Progenitor cell of endocrine pancreas (in vitro differentiated cells): ENCODE results near the gene GATA5. TPM values are rescaled to one million over a fixed set of nuclear protein-coding genes. Genes with fewer than 3 reads are reported as not detected.

Experiments
- DNase-seq: peaks from one replicate; pipeline ENCODE4 v3.0.0; 2021; ENCODE audit warnings: low spot score; ENCODE audit not compliant: unreplicated experiment
- H3K27ac Mint-ChIP-seq: 2 replicates; pipeline ENCODE4 v1.8.0; 2021; ENCODE audit warnings: mild to moderate bottlenecking, moderate library complexity, mixed read lengths
- H3K27me3 Mint-ChIP-seq: 2 replicates; pipeline ENCODE4 v1.8.0; 2021; ENCODE audit warnings: mixed read lengths
- H3K36me3 Mint-ChIP-seq: 2 replicates; pipeline ENCODE4 v1.8.0; 2022; ENCODE audit warnings: mixed read lengths; ENCODE audit not compliant: insufficient read depth
- H3K4me1 Mint-ChIP-seq: 2 replicates; pipeline ENCODE4 v1.8.0; 2021; ENCODE audit warnings: low read depth, mixed read lengths
- H3K4me3 Mint-ChIP-seq: 2 replicates; pipeline ENCODE4 v1.8.0; 2021; ENCODE audit warnings: low read depth, mild to moderate bottlenecking, moderate library complexity, mixed read lengths
- H3K9me3 Mint-ChIP-seq: 2 replicates; pipeline ENCODE4 v1.8.0; 2021; ENCODE audit warnings: low read depth, mixed read lengths
- total RNA-seq: library from RNA; stranded (reverse); gene quantifications from 2 replicates; pipeline ENCODE4 v1.2.1, GENCODE V29; 2021
- TF ChIP-seq, protein P1 (sequence below): fragments of 200-600 bp; sonication (generic); IDR thresholded peaks from one replicate; pipeline ENCODE4 v1.5.0; 2021; ENCODE audit warnings: antibody characterized with exemption, mild to moderate bottlenecking; ENCODE audit not compliant: unreplicated experiment

Gene GATA5
- total RNA-seq, 1 donor from 2014 or later, result 3.8 TPM

- Mint-ChIP-seq H3K4me1 (peaks cover 7% of the 10 kb centered on the region), H3K36me3 (no peaks in the 10 kb centered on the region), H3K9me3 (no peaks in the 10 kb centered on the region), H3K4me3 (no peak overlapping the region), H3K27ac (no peak overlapping the region), H3K27me3 (peaks cover 18% of the 10 kb centered on the region)
- TF ChIP-seq, protein P1, sequence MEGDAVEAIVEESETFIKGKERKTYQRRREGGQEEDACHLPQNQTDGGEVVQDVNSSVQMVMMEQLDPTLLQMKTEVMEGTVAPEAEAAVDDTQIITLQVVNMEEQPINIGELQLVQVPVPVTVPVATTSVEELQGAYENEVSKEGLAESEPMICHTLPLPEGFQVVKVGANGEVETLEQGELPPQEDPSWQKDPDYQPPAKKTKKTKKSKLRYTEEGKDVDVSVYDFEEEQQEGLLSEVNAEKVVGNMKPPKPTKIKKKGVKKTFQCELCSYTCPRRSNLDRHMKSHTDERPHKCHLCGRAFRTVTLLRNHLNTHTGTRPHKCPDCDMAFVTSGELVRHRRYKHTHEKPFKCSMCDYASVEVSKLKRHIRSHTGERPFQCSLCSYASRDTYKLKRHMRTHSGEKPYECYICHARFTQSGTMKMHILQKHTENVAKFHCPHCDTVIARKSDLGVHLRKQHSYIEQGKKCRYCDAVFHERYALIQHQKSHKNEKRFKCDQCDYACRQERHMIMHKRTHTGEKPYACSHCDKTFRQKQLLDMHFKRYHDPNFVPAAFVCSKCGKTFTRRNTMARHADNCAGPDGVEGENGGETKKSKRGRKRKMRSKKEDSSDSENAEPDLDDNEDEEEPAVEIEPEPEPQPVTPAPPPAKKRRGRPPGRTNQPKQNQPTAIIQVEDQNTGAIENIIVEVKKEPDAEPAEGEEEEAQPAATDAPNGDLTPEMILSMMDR, result no peak
- DNase-seq, result no peak
Measured at GRCh38 chr20:62446481-62446880, 29.3 kb downstream of the GATA5 start.

DNA sequence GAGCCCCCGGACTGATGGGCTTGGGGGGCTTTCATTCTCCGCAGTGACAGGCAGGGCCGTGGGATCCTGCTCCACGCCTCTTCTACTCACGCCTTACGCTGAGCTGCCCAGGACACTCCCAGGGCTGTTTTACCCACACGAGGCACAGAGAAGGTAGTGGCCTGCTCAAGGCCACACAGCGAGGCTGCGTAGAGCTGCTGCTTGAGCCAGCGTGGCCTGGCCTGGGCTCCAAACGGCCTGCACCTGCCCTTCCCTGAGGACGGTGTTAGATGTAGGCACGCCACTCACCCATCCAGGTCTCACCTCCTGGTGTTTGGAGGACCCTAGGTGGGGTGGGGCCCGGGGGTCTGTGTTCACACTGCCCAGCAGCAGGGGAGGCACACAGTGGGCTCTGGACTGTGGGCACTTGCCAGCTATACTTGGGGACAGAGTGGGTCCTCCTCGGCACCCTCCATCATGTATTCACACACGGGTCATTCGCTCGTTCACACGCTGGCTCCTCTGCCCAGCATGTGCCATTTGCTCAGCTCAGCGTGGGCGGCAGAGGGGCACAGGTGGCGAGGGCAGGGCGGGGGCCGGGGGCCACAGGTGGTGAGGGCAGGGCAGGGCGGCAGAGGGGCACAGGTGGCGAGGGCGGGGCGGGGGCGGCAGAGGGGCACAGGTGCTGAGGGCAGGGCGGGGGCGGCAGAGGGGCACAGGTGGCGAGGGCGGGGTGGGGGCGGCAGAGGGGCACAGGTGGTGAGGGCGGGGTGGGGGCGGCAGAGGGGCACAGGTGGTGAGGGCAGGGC lies 30.0 kb downstream of the GATA5 start:
- TF ChIP-seq, protein P1, result no peak
- Mint-ChIP-seq H3K27me3 (peaks cover 22% of the 10 kb centered on the region), H3K27ac (no peak overlapping the region), H3K4me3 (no peak overlapping the region), H3K36me3 (no peaks in the 10 kb centered on the region), H3K4me1 (peaks cover 7% of the 10 kb centered on the region), H3K9me3 (no peaks in the 10 kb centered on the region)
- DNase-seq, result no peak

- H3K27ac Mint-ChIP-seq, result no peak overlapping the region
- DNase-seq, result no peak
- H3K27me3 Mint-ChIP-seq, result peaks cover 26% of the 10 kb centered on the region
- no peaks in the 10 kb centered on the region for H3K9me3 Mint-ChIP-seq
- H3K4me3 Mint-ChIP-seq, result no peak overlapping the region
- peaks cover 3% of the 10 kb centered on the region for H3K4me1 Mint-ChIP-seq
- H3K36me3 Mint-ChIP-seq, result no peaks in the 10 kb centered on the region
- TF ChIP-seq, protein P1, result no peak
Measured at GRCh38 chr20:62444286-62444685, 31.5 kb downstream of the GATA5 start.

GRCh38 chr20:62441987-62442539 lies 33.7 kb downstream of the GATA5 start:
- Mint-ChIP-seq H3K27me3 (peaks cover 24% of the 10 kb centered on the region), H3K27ac (no peak overlapping the region), H3K36me3 (no peaks in the 10 kb centered on the region), H3K4me3 (no peak overlapping the region), H3K9me3 (no peaks in the 10 kb centered on the region), H3K4me1 (no peaks in the 10 kb centered on the region)
- TF ChIP-seq, protein P1, result no peak
- no peak for DNase-seq

- H3K4me3 Mint-ChIP-seq, result no peak overlapping the region
- no peak for DNase-seq
- no peaks in the 10 kb centered on the region for H3K36me3 Mint-ChIP-seq
- peaks cover 39% of the 10 kb centered on the region for H3K27me3 Mint-ChIP-seq
- H3K9me3 Mint-ChIP-seq, result no peaks in the 10 kb centered on the region
- TF ChIP-seq, protein P1, result no peak
- H3K4me1 Mint-ChIP-seq, result peaks cover 2% of the 10 kb centered on the region
- H3K27ac Mint-ChIP-seq, result no peak overlapping the region
Measured at GRCh38 chr20:62439218-62439617, 36.6 kb downstream of the GATA5 start.
